Mesothelial cell of epicardium (in vitro differentiated cells): ENCODE measurements around the gene TCAF1. TPM values are rescaled to one million over a fixed set of nuclear protein-coding genes. Genes with fewer than 3 reads are reported as not detected.
"Not testable (repeated sequence)": the region's sequence is repeated elsewhere in the genome, so short reads cannot be mapped to it uniquely, and the experiment has no call there.

Source experiments
- DNase-seq, 2 experiments: peaks; one replicate each; pipeline ENCODE4 v3.0.0; 2021; ENCODE audit warnings: low spot score in 2 of 2; ENCODE audit not compliant: unreplicated experiment in 2 of 2
- H3K27ac Mint-ChIP-seq: 2 replicates; pipeline ENCODE4 v1.8.0; 2021; ENCODE audit warnings: mixed read lengths
- H3K27me3 Mint-ChIP-seq: 2 replicates; pipeline ENCODE4 v1.8.0; 2021; ENCODE audit warnings: low read depth, mixed read lengths
- H3K36me3 Mint-ChIP-seq: 2 replicates; pipeline ENCODE4 v1.8.0; 2021; ENCODE audit warnings: mixed read lengths
- H3K4me1 Mint-ChIP-seq: 2 replicates; pipeline ENCODE4 v1.8.0; 2021; ENCODE audit warnings: mixed read lengths
- H3K4me3 Mint-ChIP-seq: 2 replicates; pipeline ENCODE4 v1.8.0; 2021; ENCODE audit warnings: mild to moderate bottlenecking, moderate library complexity, mixed read lengths
- H3K9me3 Mint-ChIP-seq: 2 replicates; pipeline ENCODE4 v1.8.0; 2021; ENCODE audit warnings: mixed read lengths
- total RNA-seq: library from RNA; stranded (reverse); gene quantifications from 3 replicates; pipeline ENCODE4 v1.2.1, GENCODE V29; 2021

Gene TCAF1
- total RNA-seq, 1 donor from 2014 or later = 101 TPM

DNA sequence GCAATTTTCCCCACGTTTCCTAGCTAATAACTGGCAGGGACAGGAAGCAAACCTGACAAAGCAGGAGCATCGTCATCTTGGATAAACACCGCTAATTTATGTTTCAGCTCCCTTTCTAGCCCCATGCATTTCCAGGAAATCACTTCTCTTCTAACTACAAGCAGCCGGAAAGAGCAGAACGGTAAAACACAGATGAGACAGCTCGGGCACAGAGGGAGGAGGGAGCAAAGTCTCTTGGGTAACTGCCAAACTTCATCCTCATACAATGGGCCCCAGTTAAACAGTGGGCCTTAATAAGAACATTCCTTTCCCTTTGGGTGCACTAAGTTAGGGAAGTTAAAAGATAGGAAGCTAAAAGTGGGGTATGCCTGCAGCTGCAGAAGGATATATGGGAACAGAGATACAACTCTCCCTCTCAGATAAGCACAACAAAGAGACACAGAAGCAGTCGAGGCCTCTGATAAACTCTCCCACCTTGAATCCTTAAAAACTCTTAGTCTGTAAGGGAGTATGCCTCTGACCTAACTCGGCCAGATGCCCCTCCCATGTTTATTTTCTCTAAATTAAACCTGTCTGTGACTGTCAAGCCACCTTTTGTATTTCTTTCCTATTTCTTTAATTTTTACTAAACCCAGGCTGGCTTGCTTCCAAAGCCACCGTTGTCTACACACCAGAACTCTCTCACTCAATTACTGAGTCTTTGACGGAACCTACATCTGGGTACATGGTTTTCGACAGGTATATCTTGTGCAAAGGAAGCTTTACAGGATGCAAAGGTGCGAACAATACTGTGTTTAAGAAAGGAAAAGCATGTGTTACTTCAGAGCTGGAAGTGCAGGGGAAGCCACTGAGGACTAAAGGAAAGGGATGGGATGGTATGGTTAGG is 80.3 kb downstream of the TCAF1 start:
- not testable (repeated sequence) for H3K27me3 Mint-ChIP-seq, DNase-seq, H3K4me1 Mint-ChIP-seq, H3K36me3 Mint-ChIP-seq, H3K9me3 Mint-ChIP-seq, H3K27ac Mint-ChIP-seq, H3K4me3 Mint-ChIP-seq

GRCh38 chr7:143817873-143818272 is 84.1 kb downstream of the TCAF1 start:
- not testable (repeated sequence) for H3K27me3 Mint-ChIP-seq, H3K4me3 Mint-ChIP-seq, H3K9me3 Mint-ChIP-seq, H3K27ac Mint-ChIP-seq, DNase-seq, H3K4me1 Mint-ChIP-seq, H3K36me3 Mint-ChIP-seq

DNA sequence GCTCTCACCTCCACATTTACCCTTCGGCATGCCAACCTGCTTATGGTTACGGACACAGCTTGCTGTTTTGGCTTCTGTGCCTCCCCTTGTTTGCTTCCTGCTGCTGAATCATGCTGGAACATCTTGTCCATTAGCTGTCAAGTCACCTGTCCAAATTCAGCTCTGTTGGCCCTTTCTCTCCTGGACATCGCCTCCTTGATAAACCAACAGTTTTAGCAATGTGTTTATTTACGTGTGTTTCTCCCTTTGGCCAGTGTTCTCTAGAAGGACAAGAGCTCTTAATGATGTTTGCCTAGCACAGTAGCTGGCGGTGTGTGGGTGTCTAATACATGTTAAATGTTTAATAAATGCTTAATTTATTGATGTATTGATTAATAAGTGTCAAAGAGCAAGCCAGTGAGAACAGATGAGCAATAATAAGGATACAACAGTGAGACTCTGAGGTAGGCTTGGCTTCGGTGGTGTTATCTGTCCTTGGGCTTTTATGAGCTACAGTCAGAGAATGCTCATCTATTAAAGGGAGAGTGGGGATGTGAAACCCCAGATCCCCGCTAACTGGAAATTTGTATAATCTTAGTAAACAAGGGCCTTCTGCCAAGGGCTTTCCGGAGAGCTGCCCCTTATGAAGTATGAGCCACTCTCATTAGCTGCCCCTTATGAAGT is 85.4 kb downstream of the TCAF1 start:
- H3K4me1 Mint-ChIP-seq, H3K4me3 Mint-ChIP-seq, H3K36me3 Mint-ChIP-seq, H3K27ac Mint-ChIP-seq, DNase-seq, H3K9me3 Mint-ChIP-seq, H3K27me3 Mint-ChIP-seq: not testable (repeated sequence)

GRCh38 chr7:143810639-143811038 is 91.3 kb downstream of the TCAF1 start:
- not testable (repeated sequence) for DNase-seq, H3K4me3 Mint-ChIP-seq, H3K4me1 Mint-ChIP-seq, H3K27ac Mint-ChIP-seq, H3K36me3 Mint-ChIP-seq, H3K9me3 Mint-ChIP-seq, H3K27me3 Mint-ChIP-seq

DNA sequence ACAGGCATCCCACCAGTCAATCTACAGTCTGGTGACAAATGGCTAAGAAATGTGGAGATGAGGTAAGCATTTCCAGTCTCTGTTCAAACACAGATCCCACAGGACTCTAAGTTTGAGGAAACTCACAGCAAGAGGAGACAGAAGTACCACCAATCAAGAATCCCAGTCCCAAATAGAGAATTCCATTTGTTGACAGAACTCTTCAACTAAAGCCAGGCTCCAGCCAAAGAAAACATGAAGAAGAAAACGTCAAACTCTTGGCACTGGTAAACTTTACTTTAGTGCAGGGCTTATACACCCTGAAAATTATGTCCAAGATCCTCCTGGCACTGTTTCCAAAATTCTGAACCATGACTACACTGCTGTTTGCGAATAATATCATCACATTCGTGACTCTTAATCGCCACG is 95.3 kb downstream of the TCAF1 start:
- not testable (repeated sequence) for DNase-seq, H3K4me3 Mint-ChIP-seq, H3K27me3 Mint-ChIP-seq, H3K4me1 Mint-ChIP-seq, H3K9me3 Mint-ChIP-seq, H3K36me3 Mint-ChIP-seq, H3K27ac Mint-ChIP-seq

Other genes starting within 250 kb of the TCAF1 start
- 0.14 to 0.36 TPM in 2 of 3 replicates, not detected in the other for gene CTAGE6, start 144.5 kb downstream of the TCAF1 start, total RNA-seq
- not detected in 3 replicates for gene OR2F2, start 33.1 kb upstream of the TCAF1 start, total RNA-seq
- gene OR2F1, start 52.7 kb upstream of the TCAF1 start, total RNA-seq = 0.11 TPM in 1 of 3 replicates, not detected in the others
- not detected in 3 replicates for gene OR6B1, start 98.1 kb upstream of the TCAF1 start, total RNA-seq
- gene OR2A5, start 146.8 kb upstream of the TCAF1 start, total RNA-seq = not detected in 3 replicates
- gene OR2A25, start 167.6 kb upstream of the TCAF1 start, total RNA-seq = not detected in 3 replicates
- not detected in 3 replicates for gene OR2A12, start 184.1 kb upstream of the TCAF1 start, total RNA-seq
- gene OR2A2, start 207.4 kb upstream of the TCAF1 start, total RNA-seq = not detected in 3 replicates
- not detected in 3 replicates for gene OR2A14, start 221.0 kb upstream of the TCAF1 start, total RNA-seq